Smooth muscle cell of the brain vasculature (primary cell): Measurements from ENCODE around the gene HCAR1.
A peak's percentile ranks its signal among the peaks of the same experiment; 100 is the strongest.
"Not testable (repeated sequence)": the region's sequence is repeated elsewhere in the genome, so short reads cannot be mapped to it uniquely, and the experiment has no call there.

ENCODE experiments used
- DNase-seq: peaks from one replicate; pipeline ENCODE4 v3.0.0-alpha.2; 2012; ENCODE audit warnings: low read depth, low spot score

HCAR1 gene, protein sequence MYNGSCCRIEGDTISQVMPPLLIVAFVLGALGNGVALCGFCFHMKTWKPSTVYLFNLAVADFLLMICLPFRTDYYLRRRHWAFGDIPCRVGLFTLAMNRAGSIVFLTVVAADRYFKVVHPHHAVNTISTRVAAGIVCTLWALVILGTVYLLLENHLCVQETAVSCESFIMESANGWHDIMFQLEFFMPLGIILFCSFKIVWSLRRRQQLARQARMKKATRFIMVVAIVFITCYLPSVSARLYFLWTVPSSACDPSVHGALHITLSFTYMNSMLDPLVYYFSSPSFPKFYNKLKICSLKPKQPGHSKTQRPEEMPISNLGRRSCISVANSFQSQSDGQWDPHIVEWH

DNA sequence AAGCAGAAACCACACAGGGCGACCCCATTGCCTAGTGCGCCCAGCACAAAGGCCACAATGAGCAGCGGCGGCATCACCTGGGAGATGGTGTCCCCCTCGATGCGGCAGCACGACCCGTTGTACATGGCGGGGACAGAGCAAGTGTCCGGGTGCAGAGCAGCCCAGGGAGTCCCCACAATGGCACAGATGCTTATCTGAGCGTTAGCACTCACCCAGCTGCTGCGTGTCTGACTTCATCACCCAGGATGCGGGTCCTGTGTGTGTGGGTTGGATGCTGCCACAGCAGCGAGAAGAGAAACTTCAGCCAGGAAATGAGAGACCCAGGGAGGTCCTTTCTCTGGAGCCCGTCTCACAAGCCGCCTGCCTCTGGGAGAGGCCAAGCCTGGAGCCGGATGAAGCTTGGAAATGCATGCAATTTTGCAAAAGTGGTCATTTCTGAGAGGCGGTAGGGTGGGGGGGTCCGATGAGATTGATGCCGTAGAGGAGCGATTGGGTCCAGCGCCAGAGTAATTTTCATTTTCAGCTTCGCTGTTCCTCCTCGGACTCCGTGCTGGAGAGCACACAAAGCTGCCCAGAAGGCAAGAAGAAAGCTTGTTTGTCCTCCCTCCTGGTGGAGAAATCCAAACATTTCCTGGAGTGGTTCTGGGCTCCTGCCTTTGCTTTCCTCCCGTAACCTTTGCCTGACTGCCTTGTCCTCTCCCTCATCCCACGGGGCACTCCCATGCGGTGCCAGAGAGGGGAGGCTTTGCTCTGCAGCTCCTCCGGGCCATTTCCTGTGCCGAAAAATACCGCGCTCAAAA lies at the start of gene HCAR1:
Gene HCAR1 (minus strand): TSS at position 630 of the 800 bp plus-strand sequence. CDS start 505 bp downstream, at position 125.
- peak; percentile 62 for DNase-seq

DNA sequence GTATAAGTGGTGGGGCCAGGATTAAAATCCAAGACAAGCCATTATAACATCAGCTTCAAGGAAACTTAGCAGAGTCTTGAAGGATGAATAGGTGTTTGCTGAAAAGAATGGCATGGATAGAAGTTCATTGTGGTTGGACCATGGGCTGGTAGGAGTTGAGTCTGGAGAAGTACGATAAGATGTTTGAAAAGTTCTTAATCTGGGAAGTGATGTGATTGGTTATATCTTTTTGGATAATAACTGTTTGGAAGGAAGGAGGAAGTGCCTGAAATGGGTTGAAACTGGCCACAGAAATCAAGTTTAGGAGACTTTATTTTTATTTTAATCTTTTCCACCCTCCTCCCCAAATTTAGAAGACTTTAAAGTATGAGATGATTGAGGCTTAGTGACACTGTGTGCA lies 26.9 kb upstream of the HCAR1 start:
- no peak for DNase-seq

DNA sequence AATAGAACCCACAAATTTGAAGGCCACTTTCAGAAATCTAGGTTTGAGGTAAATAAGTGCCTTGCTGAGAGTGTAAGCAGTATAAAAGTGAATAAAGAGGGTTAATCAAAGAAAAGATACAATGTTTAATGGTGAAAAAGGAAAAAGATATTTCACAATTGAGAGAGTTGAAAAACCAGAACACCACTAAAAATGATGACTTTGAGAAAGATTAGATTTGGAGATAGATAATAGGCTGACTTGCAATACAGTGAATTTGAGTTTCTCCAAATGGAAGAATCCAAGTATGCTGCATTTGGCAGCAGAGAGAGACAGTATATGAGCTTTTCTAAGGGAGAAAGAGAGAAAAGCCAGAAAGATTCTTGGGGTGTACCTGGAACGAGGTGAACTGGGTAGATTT lies 24.1 kb upstream of the HCAR1 start:
- DNase-seq = no peak

DNA sequence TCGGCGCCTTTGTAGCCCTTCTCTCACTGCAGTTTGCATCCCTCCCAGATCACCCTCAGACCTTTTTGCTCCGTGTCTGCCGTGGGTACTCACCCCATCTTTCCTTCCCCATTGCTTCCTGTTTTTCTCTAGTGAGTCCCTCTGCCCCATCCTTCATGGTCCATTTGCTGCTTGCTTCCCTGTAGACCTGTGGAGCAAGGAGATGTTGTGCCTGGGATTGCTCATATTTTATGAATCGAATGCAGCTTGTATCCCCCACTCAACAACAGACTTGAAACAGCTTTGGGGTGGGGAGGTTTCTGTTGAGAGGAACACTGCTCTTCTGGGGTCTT lies 22.6 kb upstream of the HCAR1 start:
- DNase-seq = no peak

DNA sequence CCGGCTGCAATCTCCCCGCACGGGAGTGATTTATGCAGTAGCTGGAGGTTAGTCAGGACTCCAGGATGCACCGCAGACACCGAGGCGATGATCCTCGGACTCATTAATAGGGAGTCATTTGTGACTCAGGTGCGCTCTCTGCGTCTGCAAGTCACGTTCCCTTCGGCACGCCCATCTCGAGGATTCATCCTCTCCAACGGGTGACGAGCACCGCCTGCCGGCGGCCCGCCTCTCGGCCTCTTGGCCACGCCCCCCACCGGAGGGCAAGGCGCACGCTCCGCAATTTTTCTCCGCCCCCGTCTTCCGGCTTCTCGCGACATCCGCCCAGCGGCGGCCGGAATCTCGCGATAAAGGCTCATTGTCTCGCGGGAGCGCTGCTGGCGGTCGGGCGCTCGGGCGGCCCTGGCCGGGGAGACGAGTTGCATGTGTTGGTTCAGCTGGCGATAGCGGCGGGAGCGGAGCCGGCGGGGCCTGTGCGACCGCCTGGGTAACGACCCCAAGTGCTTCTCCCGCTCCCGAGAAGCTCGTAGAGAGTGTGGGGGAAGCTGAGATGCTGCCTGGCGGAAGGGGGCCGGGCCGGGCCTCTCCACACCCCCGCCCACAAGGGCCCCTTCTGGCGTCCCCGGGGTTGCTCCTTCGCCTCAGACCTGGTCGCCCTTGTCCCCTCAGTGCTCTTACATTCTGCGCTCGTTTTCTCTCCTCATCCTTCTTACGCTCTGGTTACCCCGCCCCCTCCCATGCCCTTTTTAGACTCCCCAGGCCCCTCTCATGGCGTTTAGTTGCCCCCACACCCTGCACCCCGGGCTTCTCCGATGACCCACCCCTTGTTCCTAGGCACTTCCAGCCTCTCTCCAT lies 22.0 kb upstream of the HCAR1 start, which contains the start of gene DENR:
Gene DENR (plus strand): TSS at position 361 of the 855 bp plus-strand sequence. CDS start 878 bp downstream, outside the sequence.
- peak; percentile 82 for DNase-seq

DNA sequence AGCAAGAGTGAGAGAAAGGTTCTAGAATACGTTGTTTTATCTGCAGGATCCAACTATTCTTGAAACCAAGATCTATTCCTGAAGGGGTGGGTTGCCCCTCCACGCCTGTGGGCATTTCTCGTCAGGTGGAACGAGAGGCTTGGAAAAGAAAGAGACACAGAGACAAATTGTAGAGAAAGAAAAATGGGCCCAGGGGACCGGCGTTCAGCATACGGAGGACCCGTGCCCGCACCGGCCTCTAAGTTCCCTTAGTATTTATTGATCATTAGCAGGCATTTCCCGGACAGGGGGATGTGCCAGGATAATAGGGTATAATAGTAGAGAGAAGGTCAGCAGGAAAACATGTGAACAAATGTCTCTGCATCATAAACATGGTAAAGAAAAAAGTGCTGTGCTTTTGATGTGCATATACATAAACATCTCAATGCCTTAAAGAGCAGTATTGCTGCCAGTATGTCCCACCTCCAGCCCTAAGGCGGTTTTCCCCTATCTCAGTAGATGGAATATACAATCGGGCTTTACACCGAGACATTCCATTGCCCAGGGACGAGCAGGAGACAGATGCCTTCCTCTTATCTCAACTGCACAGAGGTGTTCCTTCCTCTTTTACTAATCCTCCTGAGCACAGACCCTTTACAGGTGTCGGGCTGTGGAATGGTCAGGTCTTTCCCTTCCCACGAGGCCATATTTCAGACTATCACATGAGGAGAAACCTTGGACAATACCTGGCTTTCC lies 20.3 kb upstream of the HCAR1 start:
- not testable (repeated sequence) for DNase-seq

DNA sequence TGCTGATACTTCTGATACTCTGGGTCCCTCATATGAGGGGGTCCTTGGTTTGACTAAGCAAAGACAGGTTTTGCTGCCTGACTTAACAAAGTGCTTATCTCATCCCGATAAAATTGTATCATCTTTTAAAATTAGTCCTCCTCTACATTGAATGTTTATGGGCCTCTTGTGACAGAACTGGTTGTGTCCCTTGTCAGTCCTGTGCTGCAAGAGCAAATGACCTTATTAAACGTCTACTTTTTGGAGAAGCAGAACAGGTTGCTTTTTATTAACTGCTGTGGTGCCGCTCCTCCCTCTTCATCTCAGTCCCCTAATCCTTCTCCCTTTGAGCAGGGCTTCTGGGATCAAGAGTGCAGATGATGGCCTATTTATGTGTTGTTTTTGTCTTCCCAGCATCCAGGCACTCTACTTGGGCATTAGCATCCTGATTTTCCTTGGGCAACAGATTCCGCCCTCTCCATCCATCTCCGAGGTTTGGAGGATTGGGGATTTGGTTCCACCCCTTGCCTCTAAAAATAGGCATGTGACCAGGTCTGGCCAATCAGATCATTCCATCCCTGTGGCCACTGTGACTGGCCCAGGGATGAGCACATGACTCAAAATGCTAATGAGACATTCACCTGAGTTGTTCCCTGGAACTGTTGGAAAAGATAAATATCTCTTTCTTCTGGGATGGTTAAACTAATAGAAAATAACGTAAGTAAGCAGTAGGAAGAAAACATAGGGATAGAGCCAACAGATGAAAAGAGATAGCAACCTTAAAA lies 19.1 kb upstream of the HCAR1 start:
- no peak for DNase-seq

DNA sequence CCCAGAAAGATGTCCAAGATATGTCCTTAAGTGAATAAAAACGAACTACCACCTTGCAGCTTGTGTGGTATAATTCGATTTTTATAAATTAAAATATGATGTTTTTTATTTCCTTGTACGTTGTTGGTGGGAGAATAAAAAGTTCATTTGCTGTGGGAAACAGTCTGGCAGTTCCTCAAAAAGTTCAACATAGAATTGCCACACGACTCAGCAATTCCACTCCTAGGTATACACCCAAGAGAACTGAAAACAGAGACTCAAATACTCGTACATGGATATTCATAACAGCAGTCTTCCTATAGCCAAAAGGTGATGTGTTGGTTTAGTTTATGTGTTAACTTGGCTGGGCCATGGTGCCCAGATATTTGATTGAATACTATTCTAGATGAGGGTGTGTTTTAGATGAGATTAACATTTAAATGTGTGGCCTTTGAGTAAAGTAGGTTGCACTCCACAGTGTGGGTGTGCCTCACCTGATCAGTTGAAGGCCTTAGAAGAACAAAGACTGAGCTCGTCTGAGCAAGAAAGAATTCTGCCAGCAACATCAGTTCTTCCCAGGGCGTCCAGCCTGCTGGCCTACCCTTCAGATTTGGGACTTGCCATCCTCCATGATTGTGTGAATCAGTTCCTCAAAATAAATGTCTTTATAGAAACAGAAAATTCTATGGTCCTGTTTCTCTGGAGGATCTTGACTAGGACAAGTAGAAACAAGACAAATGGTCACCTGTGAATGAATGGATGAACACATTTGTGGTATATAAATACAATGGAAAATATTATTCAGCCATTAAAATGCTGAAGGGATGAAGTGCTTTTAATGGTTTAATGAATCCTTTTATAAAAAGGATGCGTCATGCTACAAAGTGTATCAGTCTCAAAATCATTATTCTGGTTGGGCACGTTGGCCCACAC lies 16.8 kb upstream of the HCAR1 start:
- DNase-seq = no peak

DNA sequence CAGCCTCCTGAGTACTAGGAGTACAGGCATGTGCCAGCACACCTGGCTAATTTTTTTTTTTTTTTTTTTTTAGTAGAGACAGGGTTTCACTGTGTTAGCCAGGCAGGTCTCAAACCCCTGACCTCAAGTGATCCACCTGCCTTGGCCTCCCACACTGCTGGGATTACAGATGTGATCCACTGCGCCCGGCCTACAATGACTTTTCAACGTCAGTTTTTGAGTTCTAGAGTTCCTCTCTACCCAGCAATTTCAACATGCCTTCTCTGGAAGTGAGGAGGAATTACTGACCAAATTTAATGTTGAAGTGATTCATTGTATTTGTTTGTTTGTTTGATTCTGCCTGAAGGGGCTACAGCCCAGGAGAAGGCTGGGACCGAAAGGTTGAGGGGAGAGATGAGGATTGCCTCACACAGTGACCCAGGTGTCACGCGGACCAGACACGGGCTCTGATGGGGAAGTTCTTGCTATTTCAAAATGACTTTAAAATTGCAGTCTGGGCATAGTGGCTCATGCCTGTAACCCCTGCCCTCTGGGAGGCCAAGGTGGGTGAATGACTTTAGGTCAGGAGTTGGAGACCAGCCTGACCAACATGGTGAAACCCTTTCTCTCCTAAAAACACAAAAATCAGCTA lies 13.4 kb upstream of the HCAR1 start:
- DNase-seq = no peak

DNA sequence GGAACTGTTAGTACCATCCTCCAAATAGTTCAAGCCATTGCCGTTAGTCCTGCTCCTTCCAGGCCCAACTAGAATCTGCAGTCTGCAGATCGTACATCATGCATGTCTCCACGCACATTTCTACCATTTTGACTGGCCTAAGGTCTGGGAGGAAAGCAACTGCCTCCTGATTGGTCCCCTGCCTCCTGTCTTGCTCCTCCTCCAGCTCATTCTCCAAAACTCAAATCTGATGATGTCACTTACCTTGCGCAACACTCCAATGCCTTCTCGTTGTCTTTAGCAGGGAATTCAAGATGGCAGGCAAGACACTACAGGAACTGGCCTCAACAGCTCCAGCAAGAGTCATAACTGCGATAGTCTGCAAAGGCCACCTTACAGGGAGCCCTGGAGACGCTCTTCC lies 9.7 kb upstream of the HCAR1 start:
- DNase-seq = no peak

DNA sequence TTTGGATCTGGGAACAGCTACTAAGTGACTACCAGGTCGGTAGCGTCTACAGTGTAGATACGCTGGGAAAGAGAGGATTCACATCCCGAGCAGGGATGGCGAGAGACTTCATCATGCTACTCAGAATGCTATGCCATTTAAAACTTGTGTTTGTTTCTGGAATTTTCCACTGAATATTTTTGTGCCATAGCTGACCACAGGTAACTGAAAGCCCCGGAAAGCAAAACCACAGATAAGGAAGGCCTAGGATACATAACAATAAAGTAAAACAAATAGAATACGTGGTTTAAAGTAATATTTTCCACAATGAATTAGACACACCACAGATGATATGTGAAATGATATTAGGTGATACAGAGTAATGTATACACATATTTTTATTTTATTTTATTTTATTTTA lies 7.9 kb upstream of the HCAR1 start:
- DNase-seq = no peak

DNA sequence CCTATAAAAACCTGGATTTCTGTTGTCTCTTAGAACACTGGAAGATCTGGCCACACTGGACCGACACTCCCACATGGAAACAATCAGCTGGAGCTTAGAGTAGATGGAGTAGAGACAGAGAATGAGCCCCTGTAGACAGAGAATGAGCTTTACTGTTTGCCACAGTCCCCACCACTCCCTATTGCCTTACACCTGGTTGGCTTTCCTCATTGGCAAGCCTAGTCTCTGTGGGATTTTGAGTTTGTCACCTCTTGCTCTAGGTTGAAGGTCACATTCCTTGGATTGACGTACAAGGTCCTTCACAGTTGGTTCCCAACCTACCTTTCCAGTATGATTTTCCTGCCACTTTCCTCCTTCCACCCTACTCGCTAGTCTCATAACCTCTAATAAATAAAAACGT lies 2.0 kb upstream of the HCAR1 start:
- DNase-seq = no peak

DNA sequence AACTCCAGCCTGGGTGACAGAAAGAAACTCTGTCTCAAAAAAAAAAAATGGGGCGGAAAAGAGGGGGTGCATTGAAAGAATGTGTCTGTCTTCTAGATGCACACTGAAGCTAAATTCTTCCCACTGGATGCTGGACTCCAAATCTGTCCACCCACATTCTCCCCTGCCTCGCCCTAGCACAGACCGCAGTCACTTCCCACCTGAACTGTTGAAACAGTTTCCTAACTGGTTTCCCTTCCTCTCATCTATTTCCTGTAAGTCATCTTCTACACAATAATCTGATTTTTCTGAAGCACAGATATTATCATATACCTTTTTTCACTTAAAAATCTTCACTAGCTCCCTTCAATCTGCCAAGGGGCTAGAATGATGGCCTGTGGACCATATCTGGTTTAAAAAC lies 1.5 kb upstream of the HCAR1 start:
- DNase-seq = no peak

DNA sequence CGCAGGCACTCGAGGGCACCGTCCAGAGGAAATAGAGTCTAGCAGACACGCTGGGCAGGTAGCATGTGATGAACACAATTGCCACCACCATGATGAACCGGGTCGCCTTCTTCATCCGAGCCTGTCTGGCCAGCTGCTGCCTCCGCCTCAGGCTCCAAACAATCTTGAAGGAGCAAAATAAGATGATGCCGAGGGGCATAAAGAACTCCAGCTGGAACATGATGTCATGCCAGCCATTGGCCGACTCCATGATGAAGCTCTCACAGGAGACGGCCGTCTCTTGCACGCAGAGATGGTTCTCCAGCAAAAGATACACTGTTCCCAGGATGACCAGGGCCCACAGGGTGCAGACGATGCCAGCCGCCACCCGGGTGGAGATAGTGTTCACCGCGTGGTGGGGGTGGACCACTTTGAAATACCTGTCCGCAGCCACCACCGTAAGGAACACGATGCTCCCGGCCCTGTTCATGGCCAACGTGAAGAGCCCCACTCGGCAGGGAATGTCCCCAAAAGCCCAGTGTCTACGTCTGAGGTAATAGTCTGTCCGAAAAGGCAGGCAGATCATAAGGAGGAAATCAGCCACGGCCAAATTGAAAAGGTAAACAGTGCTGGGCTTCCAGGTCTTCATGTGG lies 945 bp downstream of the HCAR1 start:
- DNase-seq = no peak

DNA sequence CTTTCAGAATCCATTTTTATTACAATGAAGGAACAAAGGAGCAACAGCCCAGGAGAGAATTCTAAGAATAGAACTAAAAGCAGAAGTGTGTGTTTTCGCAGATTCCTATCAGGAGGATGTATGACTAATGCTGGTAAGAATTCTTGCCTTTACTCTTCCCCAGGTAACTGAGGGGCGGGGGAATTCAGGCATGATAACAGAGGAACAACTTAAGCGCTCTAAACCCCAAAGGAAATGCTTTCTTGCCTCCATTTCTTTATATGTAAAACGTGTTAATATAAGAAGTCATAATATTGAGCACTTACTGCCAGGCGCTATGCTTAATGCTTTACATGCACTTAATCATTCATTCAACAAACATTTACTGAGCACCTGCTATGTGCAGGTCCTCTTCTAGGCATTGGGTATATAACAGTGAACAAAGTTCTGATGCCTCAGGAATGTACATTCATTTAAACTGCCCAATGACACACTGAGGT lies 4.5 kb downstream of the HCAR1 start:
- no peak for DNase-seq

DNA sequence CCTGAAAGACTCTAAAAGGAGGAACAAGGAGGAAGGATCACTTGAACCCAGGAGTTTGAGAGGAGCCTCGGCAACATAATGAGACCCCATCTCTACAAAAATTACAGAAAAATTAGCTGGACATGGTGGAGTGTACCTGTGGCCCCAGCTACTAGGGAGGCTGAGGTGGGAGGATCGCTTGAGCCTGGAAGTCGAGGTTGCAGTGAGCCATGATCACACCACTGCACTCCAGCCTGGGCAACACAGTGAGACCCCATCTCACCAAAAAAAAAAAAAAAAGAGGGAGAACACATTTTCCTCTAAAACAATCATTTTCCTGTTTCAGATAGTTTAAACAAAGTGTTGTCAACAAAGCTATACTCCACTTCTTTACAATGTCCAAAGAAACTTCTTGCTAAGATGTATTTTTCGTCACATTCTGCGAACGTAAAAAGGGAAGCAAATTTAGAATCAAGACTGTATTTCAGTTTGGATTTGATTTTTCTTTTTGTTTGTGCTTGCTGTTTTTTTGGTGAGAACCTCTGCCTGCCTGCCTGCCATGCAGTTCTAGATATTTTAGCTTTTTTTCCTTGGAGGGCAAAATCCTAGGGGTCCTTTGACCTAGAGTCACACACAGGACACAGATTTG lies 5.1 kb downstream of the HCAR1 start:
- DNase-seq = no peak

DNA sequence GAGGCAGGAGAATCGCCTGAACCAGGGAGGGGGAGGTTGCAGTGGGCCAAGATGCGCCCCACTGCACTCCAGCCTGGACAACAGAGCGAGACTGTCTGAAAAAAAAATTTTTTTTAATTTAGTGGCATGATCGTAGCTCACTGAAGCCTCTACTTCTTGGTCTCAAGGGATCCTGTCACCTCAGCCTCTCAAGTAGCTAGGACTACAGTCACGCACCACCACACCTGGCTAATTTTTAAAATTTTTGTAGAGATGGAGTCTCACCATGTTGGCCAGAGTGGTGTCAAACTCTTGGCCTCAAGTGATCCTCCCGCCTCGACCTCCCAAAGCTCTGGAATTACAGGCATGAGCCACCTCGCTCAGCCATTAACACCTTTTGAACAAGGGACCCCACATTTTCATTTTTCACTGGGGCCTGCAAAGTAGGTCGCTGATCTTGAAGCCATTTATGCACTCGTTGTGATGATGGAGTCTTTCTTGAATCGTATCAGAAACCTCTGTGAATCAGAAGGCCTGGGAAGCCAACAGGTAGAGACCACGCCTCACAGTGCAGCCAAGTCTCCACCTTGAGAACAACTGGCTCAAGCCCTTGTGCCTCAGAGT lies 5.9 kb downstream of the HCAR1 start:
- DNase-seq = no peak

DNA sequence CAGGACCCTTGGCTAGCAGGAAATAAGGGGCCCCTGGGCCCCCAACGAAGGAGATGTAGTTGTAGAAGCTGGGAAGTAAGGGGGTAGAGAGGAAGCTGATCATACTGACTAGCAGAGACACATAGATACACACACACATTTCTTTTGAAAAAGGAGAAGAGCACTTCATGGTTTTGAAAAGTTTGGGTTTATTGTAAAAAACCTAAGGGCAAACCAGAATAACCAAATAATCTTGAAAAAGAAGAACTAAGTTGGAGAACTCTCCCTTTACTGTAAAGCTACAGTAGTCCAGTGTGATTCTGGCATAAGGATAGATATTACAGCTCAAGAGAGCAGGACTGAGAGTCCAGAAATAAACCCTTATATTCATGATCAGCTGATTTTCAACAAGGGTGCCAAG lies 8.3 kb downstream of the HCAR1 start:
- no peak for DNase-seq
